K562 (cell line): ENCODE measurements around the gene ANKRD13B. TPM values are rescaled to one million over a fixed set of nuclear protein-coding genes. Genes with fewer than 3 reads are reported as not detected.

ENCODE experiments used
- ATF1 ChIP-seq, 2 experiments: fragments of 450-650 bp in 1 of 2; IDR thresholded peaks; 2 replicates each; pipeline ENCODE4 v1.6.1; 2016; ENCODE audit warnings: missing compliant biosample characterization in 1 of 2, missing genetic modification characterization in 1 of 2
- BRD9 ChIP-seq: fragments of 450-650 bp; IDR thresholded peaks from 2 replicates; pipeline ENCODE4 v1.6.1; 2018; ENCODE audit warnings: low read depth; ENCODE audit not compliant: partially characterized antibody
- C11orf30 ChIP-seq: fragments of 450-650 bp; IDR thresholded peaks from 2 replicates; pipeline ENCODE4 v1.6.1; 2016; ENCODE audit warnings: low read depth, mild to moderate bottlenecking
- CREM ChIP-seq: IDR thresholded peaks from 2 replicates; pipeline ENCODE4 v1.6.1; 2014; ENCODE audit warnings: antibody characterized with exemption, low read depth
- E2F1 ChIP-seq: sonication (generic); formaldehyde crosslinking; IDR thresholded peaks from 2 replicates; pipeline ENCODE4 v1.8.1; 2023; ENCODE audit warnings: mild to moderate bottlenecking, missing genetic modification reagents, moderate library complexity
- HMGXB4 ChIP-seq: sonication (generic); formaldehyde crosslinking; IDR thresholded peaks from 2 replicates; pipeline ENCODE4 v1.8.1; 2023; ENCODE audit warnings: mild to moderate bottlenecking, missing genetic modification reagents
- IRF9 ChIP-seq: fragments of 450-650 bp; IDR thresholded peaks from 2 replicates; pipeline ENCODE4 v1.6.1; 2016; ENCODE audit warnings: missing biosample characterization, missing genetic modification characterization
- JUND ChIP-seq, 2 experiments: IDR thresholded peaks; 2 replicates in 1 of 2; 3 replicates in 1 of 2; pipeline ENCODE4 v1.6.1; 2011; ENCODE audit warnings: borderline replicate concordance in 2 of 2, low read depth in 2 of 2, low read length in 2 of 2, improper control_type of control experiment in 1 of 2, missing biosample characterization in 1 of 2, missing genetic modification characterization in 1 of 2, missing genetic modification reagents in 1 of 2
- KHSRP ChIP-seq: fragments of 450-650 bp; IDR thresholded peaks from 2 replicates; pipeline ENCODE4 v1.6.1; 2017
- KLF16 ChIP-seq: IDR thresholded peaks from 2 replicates; pipeline ENCODE4 v1.6.1; 2016; ENCODE audit warnings: antibody characterized with exemption
- NCOA1 ChIP-seq: fragments of 450-650 bp; IDR thresholded peaks from 2 replicates; pipeline ENCODE4 v1.6.1; 2016; ENCODE audit warnings: low read depth
- NCOR1 ChIP-seq: fragments of 450-650 bp; IDR thresholded peaks from 2 replicates; pipeline ENCODE4 v1.6.1; 2016; ENCODE audit warnings: mild to moderate bottlenecking, moderate library complexity
- NR2F6 ChIP-seq: fragments of 450-650 bp; formaldehyde crosslinking; IDR thresholded peaks from 2 replicates; pipeline ENCODE4 v1.4.0; 2020; ENCODE audit warnings: mild to moderate bottlenecking
- NRF1 ChIP-seq, 2 experiments: fragments of 450-650 bp; IDR thresholded peaks in 1 of 2; conservative IDR thresholded peaks in 1 of 2; 2 replicates each; pipeline ENCODE4 v1.6.1; 2014; ENCODE audit warnings: mild to moderate bottlenecking in 2 of 2
- PKNOX1 ChIP-seq: fragments of 450-650 bp; IDR thresholded peaks from 2 replicates; pipeline ENCODE4 v1.6.1; 2016
- PREB ChIP-seq: sonication (generic); formaldehyde crosslinking; IDR thresholded peaks from 2 replicates; pipeline ENCODE4 v1.8.1; 2023; ENCODE audit warnings: mild to moderate bottlenecking, missing genetic modification reagents
- RBFOX2 ChIP-seq: fragments of 200-400 bp; formaldehyde crosslinking; IDR thresholded peaks from 2 replicates; pipeline ENCODE4 v1.6.1; 2017; ENCODE audit warnings: low read depth, mild to moderate bottlenecking, low read length, moderate library complexity
- SAFB ChIP-seq: fragments of 200-400 bp; formaldehyde crosslinking; IDR thresholded peaks from 2 replicates; pipeline ENCODE4 v1.6.1; 2017; ENCODE audit warnings: low read depth, low read length, borderline replicate concordance
- SMARCA4 ChIP-seq: fragments of 450-650 bp; IDR thresholded peaks from 2 replicates; pipeline ENCODE4 v1.6.1; 2016
- SOX6 ChIP-seq: fragments of 450-650 bp; IDR thresholded peaks from 2 replicates; pipeline ENCODE4 v1.6.1; 2014; ENCODE audit warnings: mild to moderate bottlenecking
- STAT5A ChIP-seq: IDR thresholded peaks from 2 replicates; pipeline ENCODE4 v1.6.1; 2012; ENCODE audit warnings: low read length, inconsistent platforms, borderline replicate concordance
- ZNF121 ChIP-seq: sonication (generic); formaldehyde crosslinking; conservative IDR thresholded peaks from 2 replicates; pipeline ENCODE4 v1.8.0; 2022; ENCODE audit warnings: missing genetic modification reagents
- ZNF274 ChIP-seq: IDR thresholded peaks from 2 replicates; pipeline ENCODE4 v1.6.1; 2011; ENCODE audit warnings: low read depth, mild to moderate bottlenecking, low read length, moderate library complexity, borderline replicate concordance
- ZNF3 ChIP-seq: fragments of 250-450 bp; sonication (Bioruptor Pico); IDR thresholded peaks from 2 replicates; pipeline ENCODE4 v1.5.0; 2021; ENCODE audit warnings: mild to moderate bottlenecking, moderate library complexity
- polyA plus RNA-seq, 8 experiments: library from polyadenylated mRNA; depleted of rRNA in 4 of 8; stranded (reverse) in 5 of 8; unstranded in 3 of 8; fragments of >200 nt; fragmentation: Nextera tagmentation in 2 of 8; fragmentation: Illumina TruSeq in 1 of 8; extraction: Ambion mirVana in 2 of 8; extraction: Trizol in 1 of 8; gene quantifications; 2 replicates each; pipeline versions ENCODE4 v1.2.1 to v1.2.3, GENCODE V29; 2011 to 2014; ENCODE audit warnings: inconsistent platforms in 1 of 8, missing spikeins in 1 of 8
- total RNA-seq, 7 experiments: library from RNA; depleted of rRNA in 6 of 7; stranded (reverse); fragments of >200 nt in 6 of 7; fragmentation: Illumina TruSeq in 2 of 7; extraction: Trizol in 2 of 7; gene quantifications; 2 replicates each; pipeline versions ENCODE4 v1.2.1 to v1.2.3, GENCODE V29; 2011 to 2021; ENCODE audit warnings: low replicate concordance in 1 of 7

Gene ANKRD13B
- total and polyA plus RNA-seq, 9 of the 15 experiments (the other 6 are each of a cell fraction or from before 2014, with no cell fraction given): 0.15 to 28.1 (median 4.6) TPM

GRCh38 chr17:29557085-29557738 lies 35.7 kb upstream of the ANKRD13B start (continued):
- TF ChIP-seq ATF1 (CRISPR knock-in tag; IDR thresholded peaks at IDR 0.05): no peak
- TF ChIP-seq ATF1 (tag; IDR thresholded peaks at IDR 0.05): peak; percentile 32; the same call in 1 of the 2 replicates
- TF ChIP-seq SMARCA4: peak; percentile 95
- TF ChIP-seq KHSRP: peak; percentile 47; the same call in 1 of the 2 replicates
- TF ChIP-seq NRF1 (conservative IDR thresholded peaks at IDR 0.05 in 1 of 2, IDR thresholded peaks at IDR 0.05 in 1 of 2): no peak
- TF ChIP-seq PREB (CRISPR knock-in tag): no peak
- TF ChIP-seq NCOA1: 0 out of 2 replicates have a peak, but pooled peaks have one; percentile 46
- peak; percentile 82 for TF ChIP-seq NCOR1
- TF ChIP-seq C11orf30: peak; percentile 76
- no peak for TF ChIP-seq NR2F6 (CRISPR knock-in tag)
- TF ChIP-seq IRF9: no peak
- peak; percentile 86 for TF ChIP-seq SOX6
- peak; percentile 60; the same call in 1 of the 2 replicates for TF ChIP-seq JUND (IDR thresholded peaks at IDR 0.05; ENCODE audit: borderline replicate concordance, low read depth, low read length)
- TF ChIP-seq JUND (tag; IDR thresholded peaks at IDR 0.05; ENCODE audit: borderline replicate concordance, low read depth, low read length): peak; percentile 25; the same call in 1 of the 3 replicates
- peak; percentile 76 for TF ChIP-seq STAT5A
- TF ChIP-seq E2F1 (CRISPR knock-in tag): no peak
- TF ChIP-seq BRD9: no peak
- TF ChIP-seq ZNF3 (CRISPR knock-in tag): no peak
- no peak for TF ChIP-seq HMGXB4 (CRISPR knock-in tag)
- peak; percentile 65 for TF ChIP-seq PKNOX1
- peak; percentile 37; the same call in 1 of the 2 replicates for TF ChIP-seq CREM
- TF ChIP-seq ZNF121: no peak
- TF ChIP-seq ZNF274: no peak
- peak; percentile 70 for TF ChIP-seq KLF16
- no peak for TF ChIP-seq SAFB
- no peak for TF ChIP-seq RBFOX2
